ENCODE data around the gene RBM10. TPM values are rescaled to one million over a fixed set of nuclear protein-coding genes. Genes with fewer than 3 reads are reported as not detected.

Gene RBM10
- total RNA-seq, 1 donor from 2014 or later: 27.8 TPM

DNA sequence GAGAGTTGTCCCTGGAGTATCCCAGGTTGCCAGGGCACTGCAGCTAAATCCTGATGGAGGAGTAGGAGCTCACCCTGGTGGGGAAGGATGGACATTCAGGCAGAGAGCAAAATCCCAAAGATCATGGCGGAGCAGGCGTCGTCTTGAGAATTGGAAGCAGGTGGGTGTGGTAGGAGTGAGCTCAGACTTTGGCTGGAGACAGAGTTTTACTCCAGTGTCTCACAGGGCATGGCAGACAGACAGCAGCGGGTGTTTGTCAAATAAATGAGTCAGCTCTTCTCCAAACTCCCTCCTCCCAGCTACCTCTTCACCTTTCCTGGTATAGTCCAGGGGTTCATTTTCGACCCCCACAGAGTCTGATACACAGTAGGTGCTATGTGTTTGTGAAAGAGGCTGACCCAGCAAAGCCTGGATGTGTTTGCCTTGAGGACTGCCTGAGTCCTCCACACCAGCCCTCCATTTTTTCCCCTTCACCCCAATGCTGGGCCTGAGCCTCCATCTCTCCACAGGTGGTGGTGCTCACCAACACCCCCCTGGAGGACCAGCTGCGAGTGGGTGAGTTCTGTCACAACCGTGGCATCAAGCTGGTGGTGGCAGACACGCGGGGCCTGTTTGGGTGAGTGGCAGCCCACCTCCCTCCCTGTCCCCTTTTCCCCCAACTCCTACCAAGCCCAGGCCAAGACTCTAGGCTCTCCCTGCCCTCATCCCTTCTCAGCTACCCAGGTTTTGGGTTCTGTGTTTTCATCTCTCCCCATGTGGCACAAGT is 55.5 kb downstream of the RBM10 start:
- peak; percentile 48 for DNase-seq

DNA sequence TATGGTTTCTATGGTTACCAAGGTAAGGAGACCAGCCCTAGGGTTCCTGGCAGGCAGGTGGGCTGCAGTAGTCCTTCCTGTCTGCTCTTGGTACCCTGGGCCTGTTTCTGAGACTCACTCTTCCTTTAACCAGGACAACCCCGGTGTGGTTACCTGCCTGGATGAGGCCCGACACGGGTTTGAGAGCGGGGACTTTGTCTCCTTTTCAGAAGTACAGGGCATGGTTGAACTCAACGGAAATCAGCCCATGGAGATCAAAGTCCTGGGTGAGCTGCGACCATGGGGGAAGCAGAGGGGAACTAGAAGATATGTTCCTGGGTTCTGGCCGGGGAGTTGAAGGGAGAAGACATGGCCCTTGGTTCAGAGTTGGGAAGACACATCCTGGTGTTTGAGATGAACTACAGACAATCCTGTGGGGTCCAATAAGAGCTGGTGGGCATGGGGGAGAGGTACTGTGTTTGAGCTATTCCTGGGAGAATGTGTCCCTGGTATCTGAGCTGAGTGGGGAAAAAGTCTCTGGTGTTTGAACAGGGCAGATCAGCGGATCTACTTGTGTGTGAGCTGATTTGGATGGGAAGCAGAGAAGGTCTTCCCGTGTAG is 56.4 kb downstream of the RBM10 start:
- no peak for DNase-seq

GRCh38 chrX:47202316-47202715 is 57.3 kb downstream of the RBM10 start:
- DNase-seq: no peak

DNA sequence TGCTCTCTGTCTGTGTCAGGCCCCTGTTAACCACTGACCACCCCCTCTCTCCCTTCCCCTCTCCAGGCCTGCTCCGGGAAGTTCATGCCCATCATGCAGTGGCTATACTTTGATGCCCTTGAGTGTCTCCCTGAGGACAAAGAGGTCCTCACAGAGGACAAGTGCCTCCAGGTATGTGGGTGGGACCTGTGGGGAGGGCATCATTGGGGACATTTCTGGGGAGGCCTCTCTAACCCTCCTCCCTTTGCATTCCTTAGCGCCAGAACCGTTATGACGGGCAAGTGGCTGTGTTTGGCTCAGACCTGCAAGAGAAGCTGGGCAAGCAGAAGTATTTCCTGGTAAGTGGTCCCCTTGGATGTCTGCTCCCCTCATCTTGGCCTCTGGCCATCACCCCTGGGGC is 57.9 kb downstream of the RBM10 start:
- no peak for DNase-seq

DNA sequence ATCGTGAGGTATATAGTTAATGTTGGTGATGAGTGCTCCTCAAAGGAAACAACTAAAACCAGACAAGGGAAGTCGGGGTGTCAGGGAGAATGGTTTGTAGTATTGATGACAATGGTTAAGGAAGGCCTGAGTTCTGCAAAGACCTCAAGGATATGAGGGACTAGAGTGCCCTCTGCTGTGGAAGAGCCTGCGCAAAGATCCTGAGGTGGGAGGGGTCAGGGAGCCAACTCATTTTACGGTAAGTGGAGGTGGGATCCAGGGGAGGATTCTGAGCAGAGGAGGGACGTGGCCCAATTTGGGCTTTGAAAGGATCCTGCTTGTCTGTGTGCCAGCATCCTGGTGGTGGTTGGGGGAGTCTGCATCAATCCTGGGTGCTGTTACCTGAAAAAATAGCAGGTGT is 59.9 kb downstream of the RBM10 start:
- DNase-seq: no peak

- no peak for DNase-seq
Measured at GRCh38 chrX:47206316-47206715, 61.3 kb downstream of the RBM10 start.

DNA sequence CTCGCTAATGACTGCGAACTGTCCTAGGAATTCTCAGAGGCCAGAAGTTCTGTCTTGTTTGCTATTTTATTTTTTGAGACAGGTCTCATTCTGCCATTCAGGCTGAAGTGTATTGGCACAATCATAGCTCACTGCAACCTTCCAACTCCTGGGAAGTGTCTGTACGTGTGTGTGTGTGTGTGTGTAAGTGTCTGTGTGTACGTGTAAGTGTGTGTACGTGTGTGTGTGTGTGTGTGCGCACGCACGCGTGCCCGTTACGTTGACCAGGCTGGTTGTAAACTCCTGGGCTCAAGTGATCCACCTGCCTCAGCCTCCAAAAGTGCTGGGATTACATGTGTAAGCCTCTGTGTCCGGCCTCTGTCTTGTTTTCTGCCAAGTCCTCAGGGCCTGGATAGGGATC is 63.1 kb downstream of the RBM10 start:
- DNase-seq: no peak

DNA sequence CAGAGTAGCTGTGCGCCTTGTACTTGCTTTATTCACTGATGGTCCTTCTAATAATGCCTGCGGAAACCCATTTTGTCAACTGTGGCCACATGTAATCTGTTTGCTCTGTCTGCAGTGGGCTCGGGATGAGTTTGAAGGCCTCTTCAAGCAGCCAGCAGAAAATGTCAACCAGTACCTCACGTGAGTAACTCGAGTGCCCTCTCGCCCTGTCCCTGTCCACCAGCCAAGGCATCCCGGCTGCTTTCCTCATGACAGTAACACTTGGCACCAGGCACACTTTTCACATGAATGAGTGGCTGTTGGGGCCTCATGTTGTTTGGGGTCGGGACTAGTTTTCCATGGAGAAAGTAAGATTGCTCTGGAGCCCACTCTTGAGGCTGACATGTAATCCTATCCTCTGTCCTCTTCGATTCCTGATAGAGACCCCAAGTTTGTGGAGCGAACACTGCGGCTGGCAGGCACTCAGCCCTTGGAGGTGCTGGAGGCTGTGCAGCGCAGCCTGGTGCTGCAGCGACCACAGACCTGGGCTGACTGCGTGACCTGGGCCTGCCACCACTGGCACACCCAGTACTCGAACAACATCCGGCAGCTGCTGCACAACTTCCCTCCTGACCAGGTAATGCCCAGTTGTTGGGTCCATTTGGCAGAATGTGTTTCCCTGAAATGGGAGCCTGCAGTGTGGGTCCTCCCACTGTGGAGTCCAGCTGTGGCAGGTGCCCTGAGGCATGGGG is 64.7 kb downstream of the RBM10 start:
- no peak for DNase-seq

DNA sequence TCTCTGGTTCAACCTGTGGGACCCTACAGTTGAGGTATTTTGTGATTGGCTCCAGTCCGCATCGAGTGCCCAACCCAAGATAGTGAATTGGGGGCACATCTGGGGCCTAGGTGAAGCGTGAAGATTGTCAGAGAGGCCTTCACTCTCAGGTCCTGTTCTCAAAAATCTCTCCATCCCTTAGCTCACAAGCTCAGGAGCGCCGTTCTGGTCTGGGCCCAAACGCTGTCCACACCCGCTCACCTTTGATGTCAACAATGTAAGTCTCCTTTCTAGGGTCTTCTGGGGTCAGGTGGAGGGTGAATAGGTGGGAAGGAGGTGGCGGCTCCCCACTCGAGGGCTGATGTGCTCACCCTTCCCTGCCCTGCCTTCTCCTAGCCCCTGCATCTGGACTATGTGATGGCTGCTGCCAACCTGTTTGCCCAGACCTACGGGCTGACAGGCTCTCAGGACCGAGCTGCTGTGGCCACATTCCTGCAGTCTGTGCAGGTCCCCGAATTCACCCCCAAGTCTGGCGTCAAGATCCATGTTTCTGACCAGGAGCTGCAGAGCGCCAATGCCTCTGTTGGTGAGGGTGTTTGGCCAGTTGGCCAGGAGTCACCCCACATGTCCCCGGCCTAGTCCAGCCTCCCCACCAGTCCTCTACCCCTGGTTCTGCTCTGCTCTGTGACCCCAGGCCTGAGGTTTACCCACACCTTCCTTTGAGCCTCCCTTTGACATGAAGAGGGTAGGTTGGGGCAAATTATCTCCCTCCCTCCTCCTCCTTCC is 65.8 kb downstream of the RBM10 start:
- DNase-seq: no peak

- DNase-seq: no peak
Measured at GRCh38 chrX:47212381-47213293, 67.6 kb downstream of the RBM10 start.

- DNase-seq: no peak
Measured at GRCh38 chrX:47214435-47215077, 69.5 kb downstream of the RBM10 start.

DNA sequence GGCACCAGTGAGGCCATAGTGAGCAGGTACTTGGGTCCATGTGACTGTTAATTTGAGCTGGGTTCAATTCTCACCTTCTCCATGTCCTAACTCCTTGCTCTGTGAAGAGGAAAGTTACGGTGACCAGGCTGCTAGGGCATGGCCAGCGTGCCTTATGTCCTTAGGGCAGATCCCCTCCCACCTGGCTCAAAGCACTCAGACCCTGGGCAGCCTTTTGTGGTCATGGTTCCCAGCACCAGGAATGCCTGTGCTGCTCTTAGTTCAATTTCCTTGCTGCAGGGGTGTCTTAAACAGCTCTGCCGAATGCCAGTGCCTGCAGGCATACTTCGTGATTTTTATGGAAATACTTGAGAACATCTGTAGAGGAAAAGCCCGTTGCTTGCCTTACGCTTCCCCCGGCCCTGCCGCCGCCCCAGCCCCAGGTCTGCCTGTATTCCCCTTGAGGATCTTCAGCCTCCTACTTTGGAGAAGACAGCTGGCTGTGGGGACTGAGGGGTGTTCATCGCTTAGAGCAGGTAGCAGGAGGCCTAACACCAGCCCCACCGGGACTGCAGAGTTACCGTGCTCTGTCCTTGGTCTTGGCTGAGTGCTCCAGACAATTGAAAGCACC is 70.4 kb downstream of the RBM10 start:
- no peak for DNase-seq

- no peak for DNase-seq
Measured at GRCh38 chrX:47216393-47216925, 71.4 kb downstream of the RBM10 start.

- DNase-seq: no peak
Measured at GRCh38 chrX:47217121-47217851, 72.3 kb downstream of the RBM10 start.

- peak; percentile 99 for DNase-seq
Measured at GRCh38 chrX:47217852-47218279, 72.8 kb downstream of the RBM10 start.

- DNase-seq: peak; percentile 88
Measured at GRCh38 chrX:47218280-47218919, 73.4 kb downstream of the RBM10 start, which contains the start of gene CDK16. CDK16 (plus strand) TSS chrX:47218681; CDS start chrX:47223558, 4,877 bp downstream.

DNA sequence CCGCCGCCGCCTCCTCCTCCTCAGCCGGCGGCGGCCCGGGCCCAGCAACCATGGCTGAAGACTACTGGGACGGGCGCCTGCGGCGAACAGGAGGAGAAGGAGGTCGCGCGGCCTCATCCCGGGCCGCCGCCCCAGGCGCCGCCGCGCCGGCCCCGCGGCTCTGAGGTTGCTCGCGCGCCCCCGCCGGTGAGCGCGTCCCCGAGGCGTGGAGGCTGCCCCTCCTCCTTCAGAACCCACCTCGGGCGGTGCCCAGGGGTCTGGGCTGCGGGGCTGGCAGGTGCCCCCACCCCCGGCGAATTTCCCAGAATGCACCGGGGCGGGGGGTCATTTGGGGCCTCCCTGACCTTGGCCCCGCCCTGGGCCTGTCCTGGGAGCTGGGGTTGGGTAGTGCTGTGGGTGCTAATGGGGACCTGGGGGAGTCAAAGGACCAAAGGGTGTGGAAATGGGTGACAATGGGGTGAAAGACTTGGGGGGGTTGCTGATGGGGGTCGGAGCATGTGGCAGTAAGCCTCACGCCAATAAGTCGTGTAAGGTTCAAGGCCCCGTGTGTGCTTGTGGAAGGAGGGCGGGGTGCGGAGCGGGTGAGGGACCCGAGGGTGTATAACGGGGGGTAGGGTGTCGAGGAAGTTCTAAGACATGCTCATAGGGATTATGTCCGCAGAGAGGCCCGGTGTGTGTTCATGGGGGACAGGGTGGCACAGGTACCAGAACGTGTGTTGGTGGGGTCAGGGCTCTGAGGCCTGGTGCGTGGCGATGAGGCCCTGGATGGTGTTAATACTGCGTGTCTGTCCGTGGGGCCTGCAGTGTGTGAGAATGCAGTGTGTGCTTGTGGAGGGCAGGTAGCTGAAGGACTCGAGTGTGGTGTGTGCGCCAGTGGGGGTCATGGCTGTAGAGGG is 74.1 kb downstream of the RBM10 start:
- DNase-seq: peak; percentile 49

DNA sequence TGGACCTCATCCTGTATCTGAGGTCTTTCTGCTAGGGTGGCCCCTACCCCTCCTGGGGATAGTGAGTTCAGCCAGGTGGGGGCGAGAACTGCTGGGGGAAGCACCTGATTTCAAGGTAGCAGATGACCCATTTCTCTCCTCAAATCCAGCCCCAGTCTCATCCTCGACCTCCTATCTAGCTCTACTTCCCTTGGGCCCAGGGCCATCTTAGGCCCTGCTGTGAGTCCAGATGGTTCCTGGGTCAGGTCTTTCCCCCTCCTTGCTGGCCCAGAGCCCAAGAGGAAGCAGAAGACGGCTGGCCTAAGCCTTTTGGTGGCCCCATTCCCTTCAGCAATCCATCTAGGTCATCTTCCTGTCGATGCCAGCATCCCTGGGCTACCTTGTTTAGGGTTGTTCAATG is 76.7 kb downstream of the RBM10 start:
- no peak for DNase-seq
